Measurements from ENCODE around the gene ERVFRD-1.

Gene ERVFRD-1

DNA sequence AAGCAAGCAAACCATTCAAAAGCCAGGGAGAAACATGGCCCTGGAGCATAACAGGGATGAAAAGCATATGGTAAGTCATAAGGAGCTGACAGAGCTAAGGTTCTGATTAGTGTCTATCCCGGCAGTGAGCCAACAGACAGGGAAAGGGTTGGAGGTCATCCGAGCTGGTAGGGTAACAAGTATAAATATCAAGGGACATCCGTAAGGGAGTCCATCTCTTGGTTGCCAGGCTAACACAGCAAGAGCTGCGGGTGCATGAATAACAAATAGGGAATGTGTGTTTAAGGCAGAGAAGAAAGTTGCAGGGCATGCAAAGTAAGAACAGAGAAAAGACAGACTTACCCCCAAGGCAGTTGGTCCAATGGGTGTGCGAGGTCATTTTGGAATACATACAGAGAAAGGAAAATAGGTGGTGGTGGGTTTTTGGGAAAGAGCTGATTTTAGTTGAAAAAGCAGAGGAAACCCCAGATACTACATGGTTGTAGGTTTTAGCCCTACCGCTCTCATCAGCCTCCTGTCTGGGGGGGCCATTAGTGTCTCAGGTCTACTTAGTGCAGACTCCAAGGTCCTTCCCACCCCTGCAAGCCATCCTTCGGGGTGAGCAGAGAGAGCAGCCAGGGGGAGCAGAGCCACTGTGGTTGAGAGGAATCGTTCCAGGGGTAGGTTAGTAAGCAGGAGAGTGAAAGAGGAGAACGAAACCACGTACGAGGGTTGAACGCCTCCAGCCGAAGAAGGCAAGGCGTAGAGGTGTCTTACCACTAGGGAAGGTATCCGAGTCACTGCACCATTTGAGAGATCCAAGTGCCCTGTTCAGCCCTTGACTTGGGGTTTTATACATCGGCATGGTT, at the start of gene ERVFRD-1:
Gene ERVFRD-1 (minus strand): TSS at position 805 of the 848 bp plus-strand sequence. CDS start 6,415 bp downstream, outside the sequence.
- DNase-seq, result no peak

- DNase-seq, result no peak
These were observed 48.7 kb upstream of the ERVFRD-1 start for GRCh38 chr6:11160199-11160598.

- DNase-seq, result no peak
These were observed 44.1 kb upstream of the ERVFRD-1 start for GRCh38 chr6:11155589-11155988.

DNA sequence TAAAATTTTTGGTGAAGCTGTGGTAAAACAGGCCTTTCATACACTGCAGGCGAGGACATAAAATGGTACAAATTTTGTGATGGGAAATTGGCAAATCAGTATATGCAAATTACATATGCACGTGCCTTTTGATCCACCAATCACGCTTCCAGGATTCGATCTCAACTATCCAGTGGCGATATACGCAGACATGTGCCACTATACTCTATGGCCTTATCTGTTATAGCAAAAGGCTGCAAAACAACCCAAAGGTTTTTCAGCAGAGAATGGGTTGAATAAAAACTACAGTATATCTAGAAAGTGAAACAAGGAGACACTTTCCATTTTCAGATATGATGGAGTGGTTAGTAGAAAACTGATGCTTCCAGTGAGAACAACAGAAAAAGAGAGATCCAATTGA, 41.9 kb upstream of the ERVFRD-1 start:
- no peak for DNase-seq

GRCh38 chr6:11152581-11152980, 41.1 kb upstream of the ERVFRD-1 start:
- DNase-seq, result no peak

DNA sequence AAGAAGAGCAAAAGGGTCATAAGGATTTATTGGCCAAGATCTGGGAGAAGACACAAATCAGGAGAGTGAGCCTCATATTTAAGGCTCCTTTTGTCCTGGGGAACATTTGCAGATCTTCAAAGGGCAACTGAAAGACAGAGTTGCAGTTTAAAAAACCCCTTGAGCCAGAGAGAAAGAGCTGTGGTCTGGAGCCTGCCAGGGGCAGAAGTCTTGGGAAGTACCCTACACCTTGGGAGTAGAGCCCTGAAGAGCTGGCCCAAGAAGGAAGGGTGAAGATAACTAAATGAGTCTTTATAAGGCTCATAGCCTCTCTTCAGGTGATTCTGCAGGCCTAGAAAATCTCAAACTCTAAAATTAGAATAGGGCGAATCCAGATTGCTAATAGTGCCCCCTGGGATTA, 40.0 kb upstream of the ERVFRD-1 start:
- no peak for DNase-seq

DNA sequence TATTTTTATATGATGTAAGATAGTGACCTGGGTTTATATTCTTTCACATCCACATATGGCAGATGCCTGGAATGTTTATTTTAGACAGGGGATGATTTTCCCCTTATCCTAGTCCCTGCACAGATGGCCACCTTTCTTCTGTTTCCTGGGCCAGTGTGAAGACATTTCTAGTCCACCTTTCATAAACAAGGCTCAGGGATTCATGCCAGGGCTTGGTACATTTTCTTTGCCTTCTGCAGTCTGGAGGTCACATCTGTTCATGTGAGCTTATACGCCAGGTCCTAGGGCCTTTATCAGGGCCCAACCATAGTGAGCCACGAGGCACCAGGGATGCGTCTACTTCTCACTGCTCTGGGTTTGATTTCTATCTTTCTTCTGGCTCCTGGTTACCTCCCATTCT, 38.0 kb upstream of the ERVFRD-1 start:
- no peak for DNase-seq

DNA sequence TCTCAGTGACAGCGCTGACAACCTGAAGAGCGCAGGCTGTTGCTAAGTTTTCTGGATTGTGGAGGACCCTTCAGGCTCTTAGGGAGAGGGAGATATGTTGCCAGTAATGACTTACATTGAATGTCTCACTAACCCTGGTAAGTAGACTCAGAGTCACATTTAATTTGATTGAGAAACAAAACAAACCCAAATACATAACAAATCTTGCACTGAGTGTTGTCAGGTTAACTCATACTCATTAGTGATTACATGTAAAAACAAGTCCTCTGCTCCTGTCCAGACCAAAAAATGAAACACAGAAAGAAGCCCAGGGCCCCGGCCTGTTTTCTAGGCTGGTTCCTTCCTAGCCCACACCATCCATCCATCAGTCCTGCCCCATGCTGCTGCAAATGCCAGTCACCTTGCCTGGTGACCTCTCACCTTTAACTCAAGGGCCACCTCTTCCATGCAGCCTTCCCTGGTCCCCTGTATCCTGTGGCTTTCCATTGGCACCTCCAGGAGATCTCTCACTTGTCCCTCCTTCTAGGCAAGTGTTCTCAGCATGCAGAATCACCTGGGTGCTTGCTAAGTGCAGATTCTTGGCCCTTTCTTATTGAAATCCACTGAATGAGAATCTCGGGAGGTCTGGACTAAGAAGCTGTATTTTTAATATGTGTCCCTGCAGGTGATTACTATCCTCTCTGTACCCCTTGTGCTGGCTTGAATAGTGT, 34.7 kb upstream of the ERVFRD-1 start:
- no peak for DNase-seq

GRCh38 chr6:11144393-11144851, 32.9 kb upstream of the ERVFRD-1 start:
- peak; percentile 66 for DNase-seq

DNA sequence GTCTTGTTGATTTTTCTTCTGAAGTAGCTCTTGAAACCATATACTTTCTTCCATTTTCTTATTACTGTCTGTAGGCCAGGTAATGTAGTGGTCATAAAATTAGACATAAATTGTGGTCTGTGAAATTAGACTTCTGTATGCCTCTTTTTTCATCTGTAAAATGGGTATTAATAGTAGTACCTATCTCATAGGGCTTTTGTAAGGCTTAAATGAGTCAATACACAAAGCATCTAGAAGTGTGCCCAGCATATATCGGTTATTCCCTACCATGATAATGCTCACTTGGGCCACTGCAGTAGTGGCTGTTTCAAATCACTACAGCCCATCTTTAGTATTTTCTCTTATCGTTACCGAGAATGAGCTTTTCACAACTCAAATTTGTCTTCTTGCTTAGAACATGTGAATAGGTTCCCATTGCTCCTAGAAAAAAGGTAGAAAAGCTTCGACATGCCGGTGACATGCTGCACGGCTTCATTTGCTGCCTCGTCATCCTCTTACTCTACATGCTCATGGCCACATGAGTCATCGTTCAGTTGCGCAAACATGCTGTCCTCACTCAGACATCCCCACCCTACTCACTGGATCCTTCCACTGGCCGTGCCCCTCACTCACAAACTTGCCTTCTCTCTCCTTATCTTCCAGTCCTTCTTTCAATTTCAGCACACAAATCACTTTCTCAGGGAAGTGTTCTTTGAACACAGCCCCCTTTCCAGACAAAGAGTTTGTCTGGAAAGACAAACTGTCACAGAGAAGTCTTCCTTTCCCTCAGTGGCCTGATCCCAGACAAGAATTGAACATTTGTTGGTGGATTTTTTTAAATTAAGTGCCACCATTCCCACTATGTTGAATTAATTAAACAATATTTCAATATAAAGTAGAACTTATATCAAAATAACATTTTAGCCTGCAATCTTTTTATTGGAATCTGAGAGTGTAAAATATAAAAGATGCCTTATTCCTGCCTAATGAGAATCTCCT, 32.2 kb upstream of the ERVFRD-1 start:
- no peak for DNase-seq

GRCh38 chr6:11142296-11143027, 30.9 kb upstream of the ERVFRD-1 start:
- no peak for DNase-seq

- DNase-seq, result no peak
These were observed 29.8 kb upstream of the ERVFRD-1 start for GRCh38 chr6:11141295-11141694.

- DNase-seq, result no peak
These were observed 28.5 kb upstream of the ERVFRD-1 start for GRCh38 chr6:11140056-11140455.

DNA sequence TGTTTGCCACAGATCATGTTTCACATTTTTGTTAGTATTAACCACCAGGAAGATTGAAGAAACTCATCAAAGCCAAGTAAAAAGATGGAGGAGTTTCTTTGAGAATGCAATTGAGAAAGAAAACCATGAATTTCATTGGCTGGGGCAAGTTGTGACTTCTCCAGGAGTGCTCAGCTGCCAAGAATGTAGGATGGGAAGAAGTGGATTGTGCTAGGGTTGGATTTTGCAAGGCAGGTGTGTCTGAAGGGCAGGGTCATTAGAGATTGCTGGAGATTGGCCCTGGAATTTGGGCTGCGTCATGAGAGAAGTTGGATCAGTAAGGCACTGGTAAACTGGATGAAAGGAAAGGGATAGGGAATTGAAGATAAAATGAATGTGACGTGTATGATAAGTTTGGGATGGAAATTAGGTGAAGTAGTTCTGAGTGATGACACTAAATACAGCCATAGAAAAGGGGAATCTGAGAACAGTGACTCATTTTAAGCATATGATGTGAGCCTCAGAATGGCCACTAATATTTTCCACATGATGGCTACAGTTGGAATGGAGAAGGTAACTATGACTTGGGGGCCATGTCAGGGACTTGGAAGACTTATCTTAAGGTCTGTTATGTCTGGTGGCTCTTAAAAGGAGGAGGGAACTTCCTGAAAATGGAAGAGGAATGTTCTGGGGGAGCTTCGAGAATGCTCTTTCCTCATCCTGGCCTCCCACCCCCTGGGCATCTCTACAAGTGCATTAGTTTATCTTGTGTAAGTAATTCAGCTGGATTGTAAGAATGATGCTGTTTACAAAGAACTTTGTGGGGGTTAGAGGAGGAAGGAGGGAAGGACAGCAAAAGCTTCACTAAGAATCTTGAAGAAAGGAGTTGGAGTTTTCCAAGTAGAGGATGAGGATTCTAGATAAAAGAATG, 27.8 kb upstream of the ERVFRD-1 start:
- no peak for DNase-seq

GRCh38 chr6:11136809-11137208, 25.3 kb upstream of the ERVFRD-1 start:
- DNase-seq, result no peak

DNA sequence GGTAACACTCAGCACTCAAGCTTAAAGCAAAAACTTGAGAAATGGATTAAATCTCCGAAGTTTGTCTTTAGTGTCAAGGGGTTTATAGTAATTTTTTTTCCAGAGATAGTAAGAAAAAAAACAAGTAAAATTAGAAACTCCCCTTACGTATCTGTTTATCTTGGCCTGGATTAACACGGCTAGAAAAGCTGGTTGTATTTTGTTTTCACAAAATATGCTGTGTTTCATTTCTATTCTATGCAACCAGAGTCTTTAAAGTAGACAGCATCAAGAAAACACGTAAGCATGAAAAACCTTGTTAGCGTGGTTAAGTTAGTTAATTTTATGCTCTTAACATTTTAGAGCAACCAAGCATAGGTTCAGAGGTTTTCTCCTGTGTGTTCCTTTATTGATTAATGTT, 21.8 kb upstream of the ERVFRD-1 start:
- no peak for DNase-seq

DNA sequence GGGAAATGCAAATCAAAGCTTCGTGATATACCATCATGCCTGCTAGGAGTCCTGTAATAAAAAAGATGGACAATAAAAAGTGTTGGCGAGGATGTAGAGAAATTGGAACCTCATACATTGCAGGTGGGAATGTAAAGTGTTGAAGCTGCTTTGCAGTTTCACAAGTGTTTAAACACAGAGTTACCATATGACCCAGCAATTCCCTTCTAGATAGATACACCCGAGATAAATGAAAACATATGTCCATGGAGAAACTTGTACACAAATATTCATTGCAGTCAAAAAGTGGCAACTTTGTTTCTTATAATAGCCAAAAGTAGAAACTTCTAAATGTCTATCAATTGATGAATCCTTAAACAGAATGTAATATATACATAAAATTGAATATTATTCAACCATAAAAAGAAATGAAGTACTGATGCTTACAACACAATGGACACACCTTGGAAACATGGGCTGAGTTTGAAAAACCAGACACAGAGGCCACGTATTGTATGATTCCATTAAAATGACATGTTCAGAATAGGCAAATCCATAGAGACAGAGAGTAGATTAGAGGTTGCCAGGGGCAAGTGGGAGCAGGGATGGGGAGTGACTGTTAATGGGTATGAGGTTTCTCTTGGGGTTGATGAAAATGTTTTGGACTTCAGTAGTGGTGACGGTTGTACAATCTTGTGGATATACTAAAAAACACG, 20.8 kb upstream of the ERVFRD-1 start:
- DNase-seq, result no peak

- no peak for DNase-seq
These were observed 19.1 kb upstream of the ERVFRD-1 start for GRCh38 chr6:11130605-11131004.

GRCh38 chr6:11129908-11130565, 18.5 kb upstream of the ERVFRD-1 start:
- DNase-seq, result no peak

DNA sequence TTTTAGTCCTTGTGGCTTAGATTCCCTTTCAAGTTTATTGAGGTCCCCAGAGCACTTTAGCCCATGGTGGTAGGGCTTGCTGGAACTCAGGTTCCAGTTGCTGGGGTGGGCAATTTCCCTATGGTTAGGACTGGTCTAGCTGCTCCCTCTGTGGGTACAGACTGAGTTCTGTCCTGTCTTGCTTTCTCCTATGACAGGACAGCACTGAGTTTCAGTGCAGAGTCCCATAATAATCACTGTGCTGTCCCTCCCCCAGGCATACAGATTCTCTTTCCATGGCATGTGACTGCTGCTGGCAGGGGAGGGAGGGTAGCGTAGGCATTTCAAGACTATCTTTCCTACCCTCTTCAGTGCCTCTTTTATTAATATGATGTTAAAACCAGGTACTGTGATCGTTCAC, 17.1 kb upstream of the ERVFRD-1 start:
- no peak for DNase-seq
